ENCODE data around the gene NLRP2B. TPM values are rescaled to one million over a fixed set of nuclear protein-coding genes. Genes with fewer than 3 reads are reported as not detected.

The NLRP2B gene
- total and polyA plus RNA-seq, 2 donors (not counting 3 experiments of a cell fraction or from before 2014, with no cell fraction given): 0.01 TPM; not detected in 1

DNA sequence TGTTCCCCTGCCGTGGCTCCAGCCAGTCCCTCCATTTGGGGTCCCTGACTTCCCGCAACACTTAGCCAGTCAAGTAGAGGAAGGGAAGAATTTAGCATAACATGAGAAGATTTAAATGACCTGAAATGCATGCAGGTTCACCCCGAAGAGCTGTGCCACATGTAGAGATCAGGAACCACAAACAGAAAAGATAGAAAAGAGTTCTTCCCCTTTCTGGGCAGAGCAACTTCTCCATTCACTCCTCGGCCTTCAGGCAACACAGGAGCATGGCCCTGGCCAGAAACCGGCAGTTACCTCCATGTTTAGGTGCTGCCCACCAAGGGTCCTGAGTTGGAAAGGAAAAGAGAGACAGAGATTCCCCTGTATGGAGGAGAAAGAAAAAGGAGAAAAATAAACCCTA is 5.2 kb downstream of the NLRP2B start:
- FAIRE-seq (no peak), DNase-seq (ENCODE audit: low read depth, low spot score) (no peak)
- H3K9me1 ChIP-seq (replicated peaks; ENCODE audit: control insufficient read depth, extremely low read depth, insufficient read depth, low read length): no peaks in the 10 kb centered on the region
- no peaks in the 10 kb centered on the region for H4K20me1 ChIP-seq (replicated peaks; ENCODE audit: control insufficient read depth, extremely low read depth, insufficient read depth, low read length)
- no peaks in the 10 kb centered on the region for H3K4me1 ChIP-seq (ENCODE audit: control insufficient read depth, extremely low read depth, insufficient read depth, low read length)
- no TSS peak for BruUV-seq (replicated peaks)
- no peaks in the 10 kb centered on the region for H3K36me3 ChIP-seq (ENCODE audit: control insufficient read depth in 2 of 2, extremely low read depth in 1 of 2, insufficient read depth in 2 of 2, low read length in 2 of 2)
- no peak overlapping the region for H2AFZ ChIP-seq (ENCODE audit: low read depth, low read length)
- no peak for TF ChIP-seq FOS (IDR thresholded peaks at IDR 0.05; ENCODE audit: borderline replicate concordance, insufficient read depth, low read length)
- TF ChIP-seq POLR2A (IDR thresholded peaks at IDR 0.05; ENCODE audit: low read depth, low read length): no peak
- TF ChIP-seq JUN (IDR thresholded peaks at IDR 0.05; ENCODE audit: borderline replicate concordance, insufficient read depth, insufficient read length, low read depth): no peak
- no peak for TF ChIP-seq MYC (IDR thresholded peaks at IDR 0.05; ENCODE audit: low read depth, low read length)
- TF ChIP-seq EZH2 (IDR thresholded peaks at IDR 0.05; ENCODE audit: borderline replicate concordance, low read depth, low read length, severe bottlenecking): no peak
- TF ChIP-seq, protein P1, sequence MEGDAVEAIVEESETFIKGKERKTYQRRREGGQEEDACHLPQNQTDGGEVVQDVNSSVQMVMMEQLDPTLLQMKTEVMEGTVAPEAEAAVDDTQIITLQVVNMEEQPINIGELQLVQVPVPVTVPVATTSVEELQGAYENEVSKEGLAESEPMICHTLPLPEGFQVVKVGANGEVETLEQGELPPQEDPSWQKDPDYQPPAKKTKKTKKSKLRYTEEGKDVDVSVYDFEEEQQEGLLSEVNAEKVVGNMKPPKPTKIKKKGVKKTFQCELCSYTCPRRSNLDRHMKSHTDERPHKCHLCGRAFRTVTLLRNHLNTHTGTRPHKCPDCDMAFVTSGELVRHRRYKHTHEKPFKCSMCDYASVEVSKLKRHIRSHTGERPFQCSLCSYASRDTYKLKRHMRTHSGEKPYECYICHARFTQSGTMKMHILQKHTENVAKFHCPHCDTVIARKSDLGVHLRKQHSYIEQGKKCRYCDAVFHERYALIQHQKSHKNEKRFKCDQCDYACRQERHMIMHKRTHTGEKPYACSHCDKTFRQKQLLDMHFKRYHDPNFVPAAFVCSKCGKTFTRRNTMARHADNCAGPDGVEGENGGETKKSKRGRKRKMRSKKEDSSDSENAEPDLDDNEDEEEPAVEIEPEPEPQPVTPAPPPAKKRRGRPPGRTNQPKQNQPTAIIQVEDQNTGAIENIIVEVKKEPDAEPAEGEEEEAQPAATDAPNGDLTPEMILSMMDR (IDR thresholded peaks at IDR 0.05; ENCODE audit: extremely low read depth in 1 of 2, insufficient read depth in 1 of 2, low read depth in 1 of 2, low read length in 2 of 2): no peak
- TF ChIP-seq, protein P2, sequence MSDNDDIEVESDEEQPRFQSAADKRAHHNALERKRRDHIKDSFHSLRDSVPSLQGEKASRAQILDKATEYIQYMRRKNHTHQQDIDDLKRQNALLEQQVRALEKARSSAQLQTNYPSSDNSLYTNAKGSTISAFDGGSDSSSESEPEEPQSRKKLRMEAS (IDR thresholded peaks at IDR 0.05; ENCODE audit: insufficient read depth, insufficient read length): no peak
- TF ChIP-seq POLR2AphosphoS5 (IDR thresholded peaks at IDR 0.05; ENCODE audit: insufficient read depth, low read depth, low read length): no peak
- no peak for TF ChIP-seq GATA2 (IDR thresholded peaks at IDR 0.05; ENCODE audit: insufficient read depth, insufficient read length, low read depth, low read length)
- no peak overlapping the region for H3K4me2 ChIP-seq (ENCODE audit: insufficient read depth, low read length)
- no peak overlapping the region for H3K27ac ChIP-seq (ENCODE audit: insufficient read depth, low read depth, low read length)
- intact Hi-C loops (cut with micrococcal nuclease) (no loop called here), dilution Hi-C loops (cut with MboI; ENCODE audit: extremely low pct_ligation_motif_present, low sequenced_read_pairs) (no loop called here)
- H3K79me2 ChIP-seq (ENCODE audit: control insufficient read depth, insufficient read depth, low read length): no peaks in the 10 kb centered on the region
- no peak overlapping the region for H3K4me3 ChIP-seq (replicated peaks in 1 of 3; ENCODE audit: insufficient read depth in 1 of 3, low read depth in 1 of 3, low read length in 3 of 3)
- ChIA-PET CTCF (no interaction called here), POLR2A (no interaction called here)
- no peaks in the 10 kb centered on the region for H3K27me3 ChIP-seq (ENCODE audit: control insufficient read depth in 2 of 2, insufficient read depth in 2 of 2, low read length in 2 of 2)
- no peak overlapping the region for H3K9ac ChIP-seq (replicated peaks; ENCODE audit: extremely low read depth, insufficient read depth, low read length)
- H3K9me3 ChIP-seq (replicated peaks; ENCODE audit: control insufficient read depth, insufficient read depth, low read length): no peaks in the 10 kb centered on the region

All from endothelial cell of umbilical vein (primary cell).